SU-DHL-6 (cell line): ENCODE measurements around the gene CNPPD1.

Source experiments
- H2AFZ ChIP-seq: fragments of 200-600 bp; sonication (generic); 2 replicates; pipeline ENCODE4 v1.6.1; 2014; ENCODE audit warnings: low read depth, mild to moderate bottlenecking, moderate library complexity, mixed read lengths, antibody characterized with exemption, low read length; ENCODE audit not compliant: severe bottlenecking
- H3F3A ChIP-seq: fragments of 200-600 bp; shearing (Covaris generic); 2 replicates; pipeline ENCODE4 v1.6.0; 2016; ENCODE audit warnings: antibody characterized with exemption, mild to moderate bottlenecking; ENCODE audit not compliant: insufficient read depth
- H3K27ac ChIP-seq: fragments of 200-600 bp; sonication (generic); 2 replicates; pipeline ENCODE4 v1.5.1; 2016; ENCODE audit warnings: low read depth, mild to moderate bottlenecking, low read length, moderate library complexity, mixed read lengths
- H3K27me3 ChIP-seq: fragments of 200-600 bp; sonication (generic), shearing (Covaris generic); 2 replicates; pipeline ENCODE4 v1.6.0; 2014; ENCODE audit warnings: mild to moderate bottlenecking, low read length
- H3K36me3 ChIP-seq: fragments of 200-600 bp; sonication (generic); 2 replicates; pipeline ENCODE4 v1.6.1; 2014; ENCODE audit warnings: mild to moderate bottlenecking, low read length, mixed read lengths
- H3K4me2 ChIP-seq: fragments of 300-600, 200-600 bp; shearing (Covaris generic), sonication (generic); 2 replicates; pipeline ENCODE4 v1.6.0; 2014; ENCODE audit warnings: low read length, low read depth, mild to moderate bottlenecking; ENCODE audit not compliant: poor library complexity, severe bottlenecking
- H3K4me3 ChIP-seq: fragments of 200-600 bp; sonication (generic); 2 replicates; pipeline ENCODE4 v1.5.1; 2014; ENCODE audit warnings: antibody characterized with exemption, low read length, mild to moderate bottlenecking, mixed read lengths; ENCODE audit not compliant: insufficient read depth, poor library complexity, severe bottlenecking
- H3K79me2 ChIP-seq: fragments of 200-600 bp; sonication (generic); 2 replicates; pipeline ENCODE4 v1.6.1; 2014; ENCODE audit warnings: mild to moderate bottlenecking, low read length, moderate library complexity; ENCODE audit not compliant: insufficient read depth
- H3K9ac ChIP-seq: fragments of 200-600 bp; sonication (generic); 2 replicates; pipeline ENCODE4 v1.7.0; 2014; ENCODE audit warnings: mild to moderate bottlenecking, low read length
- H3K9me2 ChIP-seq: fragments of 200-600 bp; sonication (generic); replicated peaks from 2 replicates; pipeline ENCODE4 v1.6.1; 2014; ENCODE audit warnings: low read length; ENCODE audit not compliant: insufficient read depth
- H3K9me3 ChIP-seq: fragments of 200-600 bp; sonication (generic); 2 replicates; pipeline ENCODE4 v1.6.1; 2014; ENCODE audit warnings: low read length, mixed read lengths; ENCODE audit not compliant: insufficient read depth
- H4K20me1 ChIP-seq: fragments of 200-600 bp; sonication (generic); 2 replicates; pipeline ENCODE4 v1.6.1; 2014; ENCODE audit warnings: low read depth, mild to moderate bottlenecking, antibody characterized with exemption, low read length, moderate library complexity, mixed read lengths
- EZH2phosphoT487 ChIP-seq: fragments of 200-600 bp; sonication (generic), shearing (Covaris generic); conservative IDR thresholded peaks from 2 replicates; pipeline ENCODE4 v1.6.1; 2018; ENCODE audit warnings: mild to moderate bottlenecking, antibody characterized with exemption, low read length, moderate library complexity, mixed read lengths
- TF ChIP-seq, protein P1 (sequence below): fragments of 200-600 bp; sonication (generic); IDR thresholded peaks from one replicate; pipeline ENCODE4 v1.5.1; 2017; ENCODE audit warnings: antibody characterized with exemption, mild to moderate bottlenecking, low read length, moderate library complexity; ENCODE audit not compliant: insufficient read depth, poor library complexity, severe bottlenecking

Gene CNPPD1

GRCh38 chr2:219168526-219168925 lies 8.2 kb downstream of the CNPPD1 start:
- H3K9ac ChIP-seq: no peak overlapping the region
- H3K27me3 ChIP-seq: no peaks in the 10 kb centered on the region
- H3K4me3 ChIP-seq: no peak overlapping the region
- no peak overlapping the region for H3K4me2 ChIP-seq
- H2AFZ ChIP-seq: no peak overlapping the region
- no peaks in the 10 kb centered on the region for H3K36me3 ChIP-seq
- TF ChIP-seq EZH2phosphoT487: no peak
- TF ChIP-seq, protein P1, sequence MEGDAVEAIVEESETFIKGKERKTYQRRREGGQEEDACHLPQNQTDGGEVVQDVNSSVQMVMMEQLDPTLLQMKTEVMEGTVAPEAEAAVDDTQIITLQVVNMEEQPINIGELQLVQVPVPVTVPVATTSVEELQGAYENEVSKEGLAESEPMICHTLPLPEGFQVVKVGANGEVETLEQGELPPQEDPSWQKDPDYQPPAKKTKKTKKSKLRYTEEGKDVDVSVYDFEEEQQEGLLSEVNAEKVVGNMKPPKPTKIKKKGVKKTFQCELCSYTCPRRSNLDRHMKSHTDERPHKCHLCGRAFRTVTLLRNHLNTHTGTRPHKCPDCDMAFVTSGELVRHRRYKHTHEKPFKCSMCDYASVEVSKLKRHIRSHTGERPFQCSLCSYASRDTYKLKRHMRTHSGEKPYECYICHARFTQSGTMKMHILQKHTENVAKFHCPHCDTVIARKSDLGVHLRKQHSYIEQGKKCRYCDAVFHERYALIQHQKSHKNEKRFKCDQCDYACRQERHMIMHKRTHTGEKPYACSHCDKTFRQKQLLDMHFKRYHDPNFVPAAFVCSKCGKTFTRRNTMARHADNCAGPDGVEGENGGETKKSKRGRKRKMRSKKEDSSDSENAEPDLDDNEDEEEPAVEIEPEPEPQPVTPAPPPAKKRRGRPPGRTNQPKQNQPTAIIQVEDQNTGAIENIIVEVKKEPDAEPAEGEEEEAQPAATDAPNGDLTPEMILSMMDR: no peak
- 0 out of 2 replicates have a peak, but pooled peaks cover 2% of the 10 kb centered on the region for H3F3A ChIP-seq
- H4K20me1 ChIP-seq: no peaks in the 10 kb centered on the region
- H3K9me3 ChIP-seq: no peaks in the 10 kb centered on the region
- H3K79me2 ChIP-seq: no peaks in the 10 kb centered on the region
- H3K9me2 ChIP-seq: no peaks in the 10 kb centered on the region
- H3K27ac ChIP-seq: no peak overlapping the region

- no peak overlapping the region for H2AFZ ChIP-seq
- no peaks in the 10 kb centered on the region for H3K36me3 ChIP-seq
- no peaks in the 10 kb centered on the region for H3K9me2 ChIP-seq
- no peak overlapping the region for H3K27ac ChIP-seq
- no peak overlapping the region for H3K4me2 ChIP-seq
- H3F3A ChIP-seq: 0 out of 2 replicates have a peak, but pooled peaks cover 2% of the 10 kb centered on the region
- no peaks in the 10 kb centered on the region for H4K20me1 ChIP-seq
- TF ChIP-seq EZH2phosphoT487: no peak
- TF ChIP-seq, protein P1: no peak
- H3K4me3 ChIP-seq: no peak overlapping the region
- no peaks in the 10 kb centered on the region for H3K79me2 ChIP-seq
- no peaks in the 10 kb centered on the region for H3K27me3 ChIP-seq
- H3K9me3 ChIP-seq: no peaks in the 10 kb centered on the region
- no peak overlapping the region for H3K9ac ChIP-seq
Observed at GRCh38 chr2:219167997-219168396, 8.7 kb downstream of the CNPPD1 start.

- no peak for TF ChIP-seq EZH2phosphoT487
- TF ChIP-seq, protein P1: no peak
- no peaks in the 10 kb centered on the region for H4K20me1 ChIP-seq
- H3K9me3 ChIP-seq: no peaks in the 10 kb centered on the region
- H3K79me2 ChIP-seq: no peaks in the 10 kb centered on the region
- no peak overlapping the region for H3K9ac ChIP-seq
- no peak overlapping the region for H3K4me3 ChIP-seq
- H2AFZ ChIP-seq: no peak overlapping the region
- H3K9me2 ChIP-seq: no peaks in the 10 kb centered on the region
- H3K27ac ChIP-seq: no peak overlapping the region
- no peaks in the 10 kb centered on the region for H3K27me3 ChIP-seq
- no peaks in the 10 kb centered on the region for H3F3A ChIP-seq
- H3K4me2 ChIP-seq: no peak overlapping the region
- H3K36me3 ChIP-seq: no peaks in the 10 kb centered on the region
Observed at GRCh38 chr2:219165058-219165911, 11.4 kb downstream of the CNPPD1 start.
